Raji (cell line): ENCODE data around the gene AMY1C.
"Not testable (repeated sequence)": the region's sequence is repeated elsewhere in the genome, so short reads cannot be mapped to it uniquely, and the experiment has no call there.

Experiments
- POLR2A ChIP-seq: IDR thresholded peaks from 2 replicates; pipeline ENCODE4 v1.6.1; 2011; ENCODE audit warnings: low read depth, low read length, control low read depth; ENCODE audit not compliant: insufficient read depth

AMY1C gene

DNA sequence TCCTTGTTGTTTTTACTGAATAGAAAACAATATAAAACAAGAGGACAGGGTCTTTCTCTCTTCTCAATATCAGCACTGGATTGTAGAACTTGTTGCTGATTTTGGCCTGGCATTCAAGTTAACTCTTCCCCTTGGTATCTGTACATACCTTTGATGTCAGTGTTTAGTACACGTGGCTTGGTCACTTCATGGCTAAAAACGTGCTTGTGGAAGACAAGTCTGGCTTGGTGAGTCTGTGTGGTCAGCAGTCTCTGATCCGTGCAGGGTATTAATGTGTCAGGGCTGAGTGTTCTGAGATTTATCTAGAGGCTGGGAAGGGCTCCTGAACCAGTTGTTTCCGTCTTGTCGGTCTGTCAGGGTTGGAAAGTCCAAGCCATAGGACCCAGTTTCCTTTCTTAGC is at the start of gene AMY1C:
Gene AMY1C (plus strand): TSS at position 301 of the 400 bp plus-strand sequence. CDS start 572 bp downstream, outside the sequence.
- TF ChIP-seq POLR2A: not testable (repeated sequence)

DNA sequence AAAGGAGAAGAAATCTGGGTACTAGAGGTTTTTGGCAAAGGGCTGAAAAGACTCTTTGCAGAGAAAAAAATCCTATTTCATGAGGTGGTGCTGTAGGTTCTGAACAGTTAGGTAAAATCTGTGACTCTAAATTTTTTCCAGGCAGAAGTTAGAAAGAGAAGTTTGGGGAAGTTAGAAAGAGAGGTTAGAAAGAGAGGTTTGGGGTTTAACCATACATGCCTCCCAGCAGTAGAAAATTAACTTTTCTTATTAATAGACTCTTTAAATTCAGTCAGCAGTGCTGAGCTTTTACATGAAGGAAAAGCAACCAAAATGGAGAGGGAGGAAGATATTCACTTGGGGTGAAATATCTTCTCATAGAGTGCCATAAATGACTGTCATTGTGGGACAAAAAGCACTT is 12.2 kb downstream of the AMY1C start:
- TF ChIP-seq POLR2A: no peak

DNA sequence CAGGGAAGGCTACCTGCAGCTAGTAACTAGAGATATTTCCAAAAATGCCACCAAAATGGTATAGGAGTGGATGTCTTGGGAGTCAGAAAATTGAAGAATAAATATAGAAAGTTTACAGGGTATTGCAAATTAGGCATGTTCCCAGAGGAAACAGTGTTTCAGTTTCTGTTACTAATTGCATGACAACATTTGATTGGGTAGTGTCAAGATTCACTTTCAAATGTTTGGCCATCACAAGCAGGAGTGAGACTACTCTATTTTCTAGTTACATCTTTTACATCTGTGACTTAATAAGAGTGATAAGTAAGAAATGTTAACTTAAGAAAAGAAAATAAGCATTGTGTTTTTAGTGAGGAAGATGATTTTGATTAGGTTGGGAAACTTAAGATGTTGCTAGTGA is 30.2 kb downstream of the AMY1C start:
- no peak for TF ChIP-seq POLR2A

DNA sequence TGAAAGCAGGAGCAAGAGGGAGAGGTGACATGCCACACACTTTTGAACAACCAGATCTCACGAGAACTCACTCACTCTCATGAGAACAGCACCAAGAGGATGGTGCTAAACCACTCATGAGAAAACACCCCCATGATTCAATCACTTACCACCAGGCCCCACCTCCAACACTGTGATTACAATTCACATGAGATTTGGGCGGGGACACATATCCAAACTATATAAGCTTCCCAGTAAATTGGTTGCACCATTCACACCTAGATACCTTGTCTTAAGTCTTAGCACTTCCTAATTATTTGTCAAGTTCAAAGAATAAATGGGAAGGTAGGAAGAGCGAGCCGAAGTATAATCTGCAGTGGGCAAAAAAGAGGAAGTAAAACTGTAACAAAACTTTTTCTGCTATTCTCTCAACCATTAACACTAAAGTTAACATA is 34.3 kb downstream of the AMY1C start:
- no peak for TF ChIP-seq POLR2A

DNA sequence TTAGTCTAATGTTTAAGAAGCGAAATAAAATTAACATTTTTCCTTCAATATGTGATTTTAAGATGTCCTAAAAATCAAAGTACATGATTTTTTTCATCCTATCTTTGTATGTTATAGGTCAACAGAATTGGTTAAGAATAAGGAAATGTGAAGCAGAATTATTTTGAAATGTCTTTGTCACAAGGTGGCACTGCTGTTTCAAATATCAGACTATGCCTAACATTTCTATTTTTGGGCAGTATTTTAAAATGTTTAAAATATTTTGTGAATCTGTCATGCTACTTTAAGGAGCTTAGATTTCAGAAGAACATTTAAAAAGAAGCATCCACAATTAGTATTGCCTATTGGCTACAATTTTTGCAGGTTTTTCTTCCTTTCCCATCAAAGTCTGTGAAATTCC is 38.7 kb downstream of the AMY1C start:
- TF ChIP-seq POLR2A: no peak

DNA sequence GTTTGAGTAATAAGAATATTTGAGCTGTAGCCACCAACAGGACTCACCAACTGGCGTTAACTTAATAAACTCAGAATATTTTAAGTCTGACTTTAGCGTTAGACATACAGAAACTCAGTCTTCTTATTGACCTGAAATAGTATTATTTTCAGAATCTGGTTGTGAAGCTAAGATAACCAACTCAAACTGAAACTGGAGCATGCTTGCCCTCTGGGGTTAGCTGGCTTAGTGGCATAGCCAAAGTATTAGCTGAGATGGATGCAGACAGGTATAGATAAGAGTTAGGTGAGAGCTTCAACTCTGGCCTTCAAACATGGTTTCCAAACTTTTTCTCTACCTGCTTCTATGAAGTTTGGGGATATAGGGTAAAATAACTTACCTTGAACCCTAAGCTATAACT is 40.5 kb downstream of the AMY1C start:
- TF ChIP-seq POLR2A: no peak
